Fibroblast of pulmonary artery (primary cell): ENCODE measurements around the gene DCXR.
A peak's percentile ranks its signal among the peaks of the same experiment; 100 is the strongest.

ENCODE experiments used
- DNase-seq: peaks from one replicate; pipeline ENCODE4 v3.0.0-alpha.2; 2010; ENCODE audit warnings: low read depth
- H3K4me3 ChIP-seq: replicated peaks from 2 replicates; pipeline ENCODE4 v1.5.1; 2011; ENCODE audit warnings: low read depth, mild to moderate bottlenecking, control low read depth, low read length, moderate library complexity
- TF ChIP-seq, protein P1 (sequence below): IDR thresholded peaks from 2 replicates; pipeline ENCODE4 v1.5.1; 2011; ENCODE audit warnings: mild to moderate bottlenecking, control low read depth, low read length, inconsistent platforms; ENCODE audit errors: missing control alignments

DCXR gene

DNA sequence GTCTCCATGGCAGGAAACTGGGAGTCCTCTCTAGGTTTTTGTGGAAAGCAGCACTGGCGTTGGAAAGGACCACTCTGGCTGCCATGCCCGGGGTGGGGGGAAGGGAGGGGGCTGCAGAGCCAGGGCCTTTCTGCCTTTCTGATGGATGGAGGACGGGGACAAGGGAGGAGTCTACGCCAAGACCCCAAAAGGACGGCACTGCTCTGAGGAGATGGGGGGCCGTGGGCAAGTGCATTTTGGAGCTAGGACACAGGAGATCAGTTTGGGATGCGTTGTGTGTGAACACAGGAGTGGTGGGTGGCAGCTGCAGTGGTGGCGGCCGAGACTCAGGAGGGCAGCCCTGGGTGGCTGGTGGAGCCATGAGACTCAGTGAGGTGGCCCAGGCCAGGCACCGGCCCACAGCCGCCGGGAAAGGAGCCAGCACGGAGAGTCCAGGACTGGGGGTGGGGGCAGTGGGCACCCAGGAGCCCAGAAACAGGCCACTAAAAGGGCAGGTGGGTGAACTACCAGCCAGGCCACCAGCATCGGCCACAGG, 16.9 kb downstream of the DCXR start:
- TF ChIP-seq, protein P1, sequence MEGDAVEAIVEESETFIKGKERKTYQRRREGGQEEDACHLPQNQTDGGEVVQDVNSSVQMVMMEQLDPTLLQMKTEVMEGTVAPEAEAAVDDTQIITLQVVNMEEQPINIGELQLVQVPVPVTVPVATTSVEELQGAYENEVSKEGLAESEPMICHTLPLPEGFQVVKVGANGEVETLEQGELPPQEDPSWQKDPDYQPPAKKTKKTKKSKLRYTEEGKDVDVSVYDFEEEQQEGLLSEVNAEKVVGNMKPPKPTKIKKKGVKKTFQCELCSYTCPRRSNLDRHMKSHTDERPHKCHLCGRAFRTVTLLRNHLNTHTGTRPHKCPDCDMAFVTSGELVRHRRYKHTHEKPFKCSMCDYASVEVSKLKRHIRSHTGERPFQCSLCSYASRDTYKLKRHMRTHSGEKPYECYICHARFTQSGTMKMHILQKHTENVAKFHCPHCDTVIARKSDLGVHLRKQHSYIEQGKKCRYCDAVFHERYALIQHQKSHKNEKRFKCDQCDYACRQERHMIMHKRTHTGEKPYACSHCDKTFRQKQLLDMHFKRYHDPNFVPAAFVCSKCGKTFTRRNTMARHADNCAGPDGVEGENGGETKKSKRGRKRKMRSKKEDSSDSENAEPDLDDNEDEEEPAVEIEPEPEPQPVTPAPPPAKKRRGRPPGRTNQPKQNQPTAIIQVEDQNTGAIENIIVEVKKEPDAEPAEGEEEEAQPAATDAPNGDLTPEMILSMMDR = no peak
- no peak overlapping the region for H3K4me3 ChIP-seq
- DNase-seq = no peak

- DNase-seq = peak; percentile 45
- TF ChIP-seq, protein P1 = peak; percentile 65
- H3K4me3 ChIP-seq = no peak overlapping the region
These were observed 17.6 kb downstream of the DCXR start for GRCh38 chr17:82019690-82020571.

GRCh38 chr17:82018989-82019689, 18.4 kb downstream of the DCXR start:
- DNase-seq = no peak
- no peak overlapping the region for H3K4me3 ChIP-seq
- TF ChIP-seq, protein P1 = no peak

DNA sequence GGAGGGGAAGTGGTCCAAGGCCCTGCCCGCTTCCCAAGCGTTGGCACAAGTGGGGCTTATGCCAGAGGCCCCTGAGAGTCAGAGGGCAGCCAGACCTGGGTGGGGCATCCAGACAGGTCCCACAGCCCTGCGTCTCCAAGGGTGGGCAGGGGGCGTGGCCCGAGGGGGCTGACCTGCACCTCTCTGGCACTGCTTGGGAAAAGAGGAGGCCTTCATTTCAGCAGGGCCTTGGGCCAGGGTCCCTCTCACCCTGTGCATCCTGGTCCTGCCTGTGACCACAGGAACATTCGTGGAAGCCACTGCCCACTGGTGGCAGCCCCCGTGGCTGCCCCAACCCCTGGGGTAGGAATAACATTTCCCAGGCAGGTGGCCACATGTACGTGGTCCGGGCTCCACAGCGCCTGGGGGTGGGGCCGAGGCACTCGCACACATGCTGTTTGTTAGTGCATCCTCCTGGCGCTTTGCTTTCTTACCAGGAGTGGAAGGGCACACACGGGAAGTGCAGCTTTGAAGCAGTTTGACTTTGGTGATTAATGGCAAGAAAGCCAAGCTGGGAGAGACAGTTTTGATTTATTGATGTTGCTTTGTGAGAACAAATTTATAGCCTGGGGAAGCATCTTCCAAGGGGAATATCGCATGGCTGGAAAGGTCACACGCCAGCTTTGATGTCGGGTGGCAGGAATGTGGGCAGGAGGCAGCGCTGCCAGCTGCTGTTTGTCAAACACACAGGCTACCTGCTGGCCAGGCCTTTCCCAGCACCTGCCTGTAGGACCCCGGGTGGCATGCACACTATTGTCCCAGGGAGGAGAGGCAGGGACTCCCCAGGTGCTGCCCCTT, 19.1 kb downstream of the DCXR start:
- TF ChIP-seq, protein P1 = no peak
- DNase-seq = no peak
- H3K4me3 ChIP-seq = no peak overlapping the region

DNA sequence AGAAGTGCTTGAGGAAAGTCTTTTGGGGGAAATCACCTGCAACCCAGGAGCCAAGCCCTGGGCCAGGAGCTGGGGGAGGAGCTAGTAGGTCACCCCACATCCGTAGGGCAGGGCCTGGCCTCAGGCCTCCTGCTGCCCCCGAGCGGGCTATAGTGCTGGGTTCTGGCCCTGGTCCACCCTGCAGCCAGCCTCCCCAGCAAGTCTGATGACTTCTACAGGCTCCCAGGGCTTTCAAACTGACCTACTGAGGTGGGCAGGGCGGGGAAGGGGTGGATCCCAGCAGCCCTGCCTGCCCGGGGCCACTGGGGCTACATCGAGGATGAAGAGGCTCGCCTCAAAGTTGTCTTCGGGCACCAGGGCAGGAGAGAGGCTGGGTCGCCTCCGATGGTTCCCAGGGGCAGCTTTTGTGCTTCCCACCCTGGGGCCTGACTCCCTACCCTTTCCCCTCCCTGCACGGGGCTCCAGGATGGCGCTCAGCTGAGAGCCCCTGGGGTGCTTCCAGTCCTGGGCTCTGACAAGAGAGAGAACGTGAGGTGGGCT, 19.8 kb downstream of the DCXR start:
- no peak overlapping the region for H3K4me3 ChIP-seq
- no peak for DNase-seq
- TF ChIP-seq, protein P1 = no peak

- no peak for DNase-seq
- H3K4me3 ChIP-seq = no peak overlapping the region
- TF ChIP-seq, protein P1 = no peak
These were observed 20.5 kb downstream of the DCXR start for GRCh38 chr17:82016875-82017459.
